Measurements from ENCODE around the gene AQP1.

Gene AQP1

DNA sequence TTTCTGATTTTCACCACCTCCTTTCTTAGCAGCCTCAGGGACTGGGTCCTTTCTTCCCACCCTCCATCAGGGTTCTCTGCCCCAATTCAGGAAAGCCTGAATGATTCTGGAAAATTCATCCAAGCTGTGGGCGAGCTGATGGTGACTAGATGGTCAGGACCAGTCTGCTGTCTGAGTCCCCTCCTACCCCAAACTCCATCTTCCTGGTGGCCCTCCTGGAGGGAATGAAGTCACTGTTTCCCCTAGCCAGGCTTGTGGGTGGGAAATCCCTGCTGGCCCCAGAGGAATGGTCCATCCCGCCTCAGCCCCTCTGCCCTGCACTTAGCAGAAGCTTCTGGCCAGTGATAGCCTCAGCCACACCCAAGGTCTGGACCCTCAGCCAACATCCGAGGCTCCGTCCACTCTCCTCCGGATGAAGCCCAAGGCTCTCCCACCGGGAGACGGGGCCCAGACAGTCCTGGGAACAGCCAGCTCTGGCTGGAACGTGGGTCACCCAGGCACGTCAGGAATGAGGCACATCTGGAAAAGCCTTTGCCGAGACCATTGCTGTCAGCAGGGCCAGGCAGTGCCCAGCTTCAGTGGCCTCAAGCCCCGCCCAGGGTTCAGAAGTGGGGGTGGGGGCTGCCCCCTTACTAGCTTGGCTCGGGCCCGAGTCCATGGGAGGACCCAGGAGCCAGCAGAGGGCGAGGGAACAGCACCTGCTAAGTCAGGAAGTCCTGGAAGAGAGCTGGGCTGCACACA lies 4.0 kb upstream of the AQP1 start:
- DNase-seq: no peak

DNA sequence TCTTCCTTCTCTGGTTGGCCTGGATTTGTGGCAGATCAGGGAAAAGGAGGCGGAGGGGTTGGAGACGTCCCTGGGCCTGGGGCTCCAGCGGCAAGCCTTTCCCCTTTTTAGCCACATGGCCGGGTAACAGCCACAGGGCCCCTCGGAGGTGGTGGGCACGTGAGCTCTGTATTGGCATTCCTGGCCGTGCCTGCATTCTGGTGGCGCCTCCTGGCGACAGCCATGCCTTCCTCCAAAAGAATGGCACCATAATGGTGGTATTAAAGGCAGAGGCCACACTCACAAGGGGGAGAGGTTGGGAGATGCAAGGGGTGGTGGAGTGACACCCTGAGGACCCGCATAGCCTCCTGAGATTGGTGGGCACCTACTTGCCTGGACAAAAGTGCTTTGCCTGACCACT lies 3.0 kb upstream of the AQP1 start:
- DNase-seq: no peak

DNA sequence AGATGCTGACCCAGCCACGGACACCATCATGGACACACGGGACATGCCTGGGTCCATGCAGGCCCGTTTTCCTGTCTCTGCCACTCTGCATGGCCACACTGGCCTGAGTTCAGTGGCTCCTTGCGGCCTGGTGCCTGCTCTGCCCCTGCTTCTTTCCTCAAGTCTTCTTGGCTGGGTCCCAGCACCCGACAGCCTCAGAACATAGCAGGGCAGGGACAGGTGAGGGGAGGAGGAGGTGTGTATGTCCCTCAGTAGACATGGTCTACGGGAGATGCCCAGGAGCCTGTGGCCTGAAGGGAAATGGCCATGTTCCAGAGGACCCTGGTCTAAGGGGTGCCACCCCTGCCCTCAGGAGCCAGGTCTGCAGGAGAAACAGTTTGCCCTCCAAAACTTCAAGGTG lies 2.2 kb upstream of the AQP1 start:
- no peak for DNase-seq

DNA sequence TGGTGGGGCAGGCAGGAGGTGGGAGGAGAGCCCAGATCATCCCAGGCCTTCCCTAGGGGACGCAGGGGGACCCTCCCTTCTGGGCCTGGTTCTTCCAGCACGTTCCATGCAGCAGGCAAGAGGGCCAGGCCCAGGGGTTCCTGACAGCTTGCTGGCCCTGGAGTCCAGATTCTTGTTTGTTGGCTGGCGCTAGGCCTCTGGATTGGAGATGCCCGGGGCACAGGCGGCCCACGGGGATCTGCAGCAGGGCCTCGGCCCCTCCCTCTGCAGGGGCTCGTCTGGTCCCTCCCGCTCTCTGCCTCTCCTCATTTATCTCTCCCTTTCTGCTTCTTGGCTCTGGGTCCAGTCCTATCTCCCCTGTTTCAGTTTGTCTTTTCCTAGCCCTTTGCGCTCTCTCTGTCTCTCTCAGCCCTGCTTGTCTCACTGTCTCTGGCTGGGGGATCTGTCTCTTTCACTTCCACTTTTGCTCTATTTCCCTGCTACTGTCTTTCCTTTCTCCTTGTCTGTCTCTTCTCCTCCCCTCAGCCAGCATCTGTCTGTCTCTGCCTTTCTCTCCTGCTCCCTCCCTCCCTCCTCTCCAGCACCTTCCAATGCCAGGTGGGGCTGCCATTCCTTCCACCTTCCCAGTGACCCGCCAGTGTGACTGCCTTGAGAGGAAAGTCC lies 1.1 kb upstream of the AQP1 start:
- no peak for DNase-seq

DNA sequence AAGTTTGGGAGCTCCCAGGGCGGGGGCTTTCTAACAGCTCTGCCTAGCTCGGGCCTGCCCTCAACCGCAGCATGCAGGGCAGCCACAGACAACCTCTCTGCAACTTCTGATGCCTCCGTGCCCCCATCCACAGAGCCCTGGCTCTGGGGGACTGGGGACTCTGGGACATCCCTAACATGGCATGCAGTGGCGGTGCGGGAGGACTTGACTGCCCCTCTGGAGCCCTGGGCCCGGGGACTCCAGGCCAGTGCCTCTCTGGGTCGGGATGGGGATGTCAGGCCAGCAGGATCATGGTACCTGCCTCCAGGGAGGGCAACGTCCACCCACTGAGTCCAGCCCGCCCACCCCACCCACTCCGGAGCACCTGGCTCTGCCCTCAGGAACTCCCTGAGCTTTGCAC lies 520 bp upstream of the AQP1 start:
- no peak for DNase-seq

DNA sequence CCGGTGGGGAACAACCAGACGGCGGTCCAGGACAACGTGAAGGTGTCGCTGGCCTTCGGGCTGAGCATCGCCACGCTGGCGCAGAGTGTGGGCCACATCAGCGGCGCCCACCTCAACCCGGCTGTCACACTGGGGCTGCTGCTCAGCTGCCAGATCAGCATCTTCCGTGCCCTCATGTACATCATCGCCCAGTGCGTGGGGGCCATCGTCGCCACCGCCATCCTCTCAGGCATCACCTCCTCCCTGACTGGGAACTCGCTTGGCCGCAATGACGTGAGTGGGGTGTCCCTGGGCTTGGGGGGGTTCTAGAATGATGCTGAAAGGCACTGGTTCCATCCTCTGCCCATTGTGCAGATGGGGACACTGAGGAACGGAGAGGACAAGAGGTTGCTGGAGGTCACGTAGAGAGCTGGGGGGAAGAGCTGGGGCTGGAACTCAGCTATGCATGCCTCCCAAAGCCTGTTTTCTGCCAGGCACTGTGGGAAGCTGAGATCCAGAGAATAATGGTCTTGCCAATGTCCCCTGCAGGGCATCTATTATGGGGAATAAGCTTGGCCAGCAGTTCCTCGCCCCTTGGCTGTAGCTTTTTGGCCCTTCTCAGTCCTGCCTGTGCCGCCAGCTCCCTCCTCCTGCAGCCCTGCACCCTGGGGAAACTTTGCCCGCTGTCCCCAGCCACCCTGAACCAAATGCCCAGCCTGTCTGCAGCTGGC lies 523 bp downstream of the AQP1 start:
- no peak for DNase-seq

DNA sequence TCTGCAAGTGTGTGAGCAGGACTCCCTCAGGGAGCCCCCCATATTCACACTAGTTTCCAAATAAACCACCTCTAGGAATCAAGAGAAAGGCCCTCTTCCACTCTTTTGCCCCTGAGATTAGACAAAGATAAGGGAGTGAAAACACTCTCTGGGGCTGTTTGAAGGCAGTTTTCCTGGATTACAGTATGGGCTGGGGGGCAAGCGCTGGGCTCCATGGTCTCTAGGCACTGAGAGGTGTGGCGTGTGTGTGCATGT lies 1.0 kb downstream of the AQP1 start:
- DNase-seq: no peak

DNA sequence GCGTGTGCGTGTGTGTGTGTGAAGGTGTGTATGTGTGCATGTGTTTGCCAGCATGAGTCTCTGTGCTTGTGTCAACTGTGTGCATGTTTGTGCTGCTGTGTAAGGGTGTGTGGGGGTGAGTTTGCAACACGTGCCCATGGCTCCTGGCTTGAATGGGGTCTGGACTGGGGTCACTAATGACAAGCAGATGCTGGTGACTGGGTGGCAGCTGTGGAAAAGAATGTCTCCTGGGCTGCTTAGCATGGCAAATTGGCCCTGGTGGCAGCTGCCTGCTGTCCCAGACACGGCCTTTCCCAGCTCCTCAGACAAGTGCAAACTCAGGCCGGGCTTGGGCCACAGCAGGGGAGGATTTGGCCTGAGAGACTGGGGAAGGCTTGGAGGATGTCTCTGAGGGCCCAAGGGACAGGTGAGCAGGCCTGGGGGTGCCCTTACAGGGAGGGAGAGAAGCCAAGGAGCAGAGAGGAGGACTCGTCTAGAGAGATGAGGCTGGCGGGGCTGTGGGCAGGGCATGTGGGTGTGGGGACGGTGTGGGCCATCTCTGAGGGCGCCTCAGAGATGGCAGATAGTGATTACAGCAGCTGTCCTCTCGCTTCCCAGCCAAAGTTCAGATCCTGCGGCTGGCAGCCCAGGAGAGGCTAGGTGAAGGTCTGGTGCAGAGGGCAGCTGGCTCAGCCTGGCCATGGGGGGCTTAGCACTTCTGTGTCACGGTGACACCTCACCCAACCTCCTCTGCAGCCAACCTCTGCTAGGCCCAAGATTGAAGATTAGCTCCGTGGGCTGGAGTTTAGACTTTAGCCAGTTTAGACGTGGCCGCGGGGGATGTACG lies 1.5 kb downstream of the AQP1 start:
- no peak for DNase-seq

DNA sequence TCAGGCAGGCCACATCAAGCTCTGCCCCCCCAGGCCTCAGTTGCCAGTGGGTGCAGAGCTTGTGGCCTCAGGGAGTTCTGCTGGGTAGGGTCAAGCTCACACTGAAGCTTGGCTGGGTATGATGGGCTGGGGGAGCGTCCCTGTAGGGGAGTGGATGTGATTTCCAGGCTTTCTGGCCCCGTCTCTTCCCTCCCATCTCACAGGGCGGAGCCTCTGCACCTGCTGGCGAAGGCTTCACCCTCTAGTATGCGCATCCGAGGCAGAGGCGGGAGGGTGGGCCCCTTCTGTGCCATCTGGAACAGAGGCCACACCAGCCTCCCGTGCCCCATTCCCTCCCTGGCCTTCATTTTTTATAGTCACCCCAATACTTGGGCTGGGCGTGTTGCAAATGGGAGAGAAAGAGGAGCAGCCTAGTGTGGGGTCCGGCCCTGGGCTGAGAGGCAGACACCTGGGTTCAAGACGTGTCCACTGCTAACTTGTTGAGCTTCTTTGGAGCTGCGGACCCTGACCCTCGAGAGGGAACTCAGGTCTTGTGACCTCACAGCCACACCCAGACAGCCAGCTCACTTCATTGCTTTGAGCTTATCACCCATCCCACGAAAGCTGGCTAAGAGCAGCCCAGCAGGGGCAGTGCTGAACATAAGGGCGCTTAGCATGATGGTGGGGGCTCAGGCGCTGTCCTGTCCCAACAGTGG lies 2.3 kb downstream of the AQP1 start:
- no peak for DNase-seq

DNA sequence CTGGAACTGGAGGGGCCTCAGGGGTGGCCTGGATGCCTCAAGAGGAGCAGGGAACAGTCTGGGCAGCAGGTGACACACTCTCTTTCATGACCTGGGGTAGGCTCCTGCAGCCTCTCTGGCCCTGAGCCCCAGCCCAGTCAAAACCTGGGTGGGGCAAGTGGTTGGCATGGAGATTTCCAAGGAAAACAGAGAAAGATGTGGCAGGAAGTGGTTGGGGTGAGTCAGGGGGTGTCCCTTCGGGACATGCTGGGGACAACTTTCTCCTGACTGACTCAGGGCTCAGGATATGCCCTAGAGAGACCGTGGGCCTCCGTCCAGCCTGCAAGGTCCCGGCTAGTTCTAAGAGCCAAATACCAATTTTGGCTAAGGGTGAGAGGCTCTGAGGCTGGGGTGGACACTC lies 2.9 kb downstream of the AQP1 start:
- DNase-seq: no peak

DNA sequence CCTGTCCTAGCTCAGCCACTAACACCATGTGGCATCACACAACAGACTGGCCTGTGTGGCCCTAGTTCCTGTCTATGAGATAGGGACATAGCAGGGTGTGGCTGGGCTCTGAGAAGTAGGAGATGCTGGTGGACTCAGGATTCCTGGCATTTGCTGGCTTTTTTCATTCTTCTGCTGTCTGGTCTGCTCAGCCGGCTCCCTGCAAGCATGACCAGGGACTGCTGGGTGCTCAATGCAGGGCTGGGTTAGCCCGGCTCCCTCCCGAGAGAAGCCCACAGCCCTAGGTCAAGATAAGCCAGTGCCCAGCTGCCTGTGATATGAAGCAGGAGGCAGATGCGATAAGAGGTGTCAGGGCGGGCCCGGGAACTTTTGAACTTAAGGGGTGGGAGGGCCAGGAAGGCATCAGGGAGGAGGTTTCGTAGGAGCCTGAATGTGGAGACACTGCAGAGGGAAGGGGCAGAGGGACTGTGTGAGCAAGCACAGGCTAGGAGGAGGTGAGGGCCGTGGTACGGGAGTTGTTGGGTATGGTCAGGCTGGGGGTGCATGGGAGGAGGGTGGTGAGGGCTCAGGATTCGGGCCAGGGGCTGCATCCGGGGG lies 3.5 kb downstream of the AQP1 start:
- no peak for DNase-seq

DNA sequence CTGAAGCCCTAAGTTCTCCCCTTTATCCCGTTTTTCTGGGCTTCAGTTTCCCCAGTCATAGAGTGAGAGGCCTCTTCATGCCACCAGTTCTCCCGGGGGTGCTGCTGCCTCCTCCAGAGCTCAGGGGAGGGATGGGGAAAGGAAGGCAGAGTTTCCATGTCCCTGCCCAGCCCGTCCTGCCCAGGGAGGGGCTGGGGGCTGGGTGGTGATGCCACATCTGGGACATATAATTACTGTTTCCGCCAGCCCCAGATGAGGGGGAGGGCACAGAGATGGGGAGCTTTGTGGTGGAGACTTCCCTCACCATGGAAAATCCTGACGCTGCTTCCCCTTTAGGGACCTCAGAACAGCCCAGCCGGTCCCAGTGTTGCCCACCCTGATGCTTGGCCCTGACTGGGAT lies 4.1 kb downstream of the AQP1 start:
- no peak for DNase-seq

DNA sequence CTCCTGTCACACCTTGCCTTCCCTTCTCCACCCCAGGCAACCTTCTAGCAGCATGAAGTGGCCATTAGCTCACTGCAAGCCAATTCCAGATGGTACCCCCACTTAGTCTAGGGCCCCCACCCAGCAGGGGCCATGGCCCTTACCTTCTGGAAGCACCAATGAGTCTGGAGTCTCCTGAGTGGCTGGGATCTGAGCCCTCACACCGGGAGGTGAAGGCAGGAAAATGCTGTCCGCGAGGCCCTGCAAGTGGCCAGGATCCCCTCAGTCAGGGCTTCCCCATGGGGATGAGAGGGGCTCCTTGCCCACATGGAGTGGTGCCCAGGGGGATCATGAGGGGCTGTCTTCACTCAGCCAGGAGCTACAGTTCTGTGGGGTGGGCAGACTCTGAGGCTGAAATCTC lies 4.6 kb downstream of the AQP1 start:
- DNase-seq: no peak

DNA sequence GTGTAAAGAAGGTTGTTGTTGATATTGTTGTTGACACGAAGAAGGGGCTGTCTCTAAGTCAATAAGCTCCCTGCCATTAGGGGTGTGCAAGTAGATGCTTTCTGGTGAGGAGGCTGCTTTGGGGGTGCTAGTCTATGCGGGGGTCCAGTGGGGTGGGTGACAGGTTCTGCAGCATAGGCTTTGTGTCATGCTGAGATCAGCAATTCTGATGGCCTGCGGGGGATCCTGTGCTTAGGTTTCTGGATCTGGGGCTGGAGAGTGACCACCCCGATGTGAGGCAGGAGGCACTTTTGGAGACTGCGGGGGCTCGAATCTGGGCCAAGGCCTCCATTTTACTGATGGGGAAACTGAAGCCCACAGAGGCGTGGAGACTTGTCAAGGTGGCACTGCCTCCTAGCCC lies 5.1 kb downstream of the AQP1 start:
- no peak for DNase-seq

DNA sequence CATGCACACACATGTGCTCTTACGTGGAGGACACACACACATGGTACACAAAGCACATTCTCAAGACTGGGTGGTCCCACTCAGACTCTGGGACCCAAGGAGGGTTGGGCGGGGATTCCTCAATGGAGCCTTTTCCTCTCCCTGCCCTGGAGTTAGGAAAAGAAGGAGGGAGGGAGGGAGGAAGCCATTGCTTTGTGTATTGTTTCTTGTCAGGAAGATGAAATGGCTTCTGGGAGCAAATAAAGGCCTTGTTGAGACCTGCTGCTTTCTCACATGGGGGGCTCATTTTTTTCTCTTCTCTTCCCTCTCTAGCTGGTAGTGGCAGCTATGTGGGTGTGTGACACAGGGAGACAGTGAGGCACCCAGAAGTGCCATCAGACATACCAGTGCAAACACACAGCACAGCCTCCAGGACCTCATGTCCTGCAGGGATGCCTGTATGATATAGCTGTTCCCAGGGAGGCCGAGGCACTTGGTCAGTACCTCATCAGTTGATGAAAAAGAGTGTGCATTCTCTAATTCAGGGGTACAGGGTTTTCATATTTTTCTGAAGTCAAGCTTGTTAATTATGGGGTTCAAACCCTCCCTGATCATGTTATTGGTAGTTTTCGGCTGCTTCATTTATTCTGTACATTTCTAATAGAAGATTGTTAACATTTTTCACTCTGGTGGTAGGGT lies 5.7 kb downstream of the AQP1 start:
- DNase-seq: no peak

DNA sequence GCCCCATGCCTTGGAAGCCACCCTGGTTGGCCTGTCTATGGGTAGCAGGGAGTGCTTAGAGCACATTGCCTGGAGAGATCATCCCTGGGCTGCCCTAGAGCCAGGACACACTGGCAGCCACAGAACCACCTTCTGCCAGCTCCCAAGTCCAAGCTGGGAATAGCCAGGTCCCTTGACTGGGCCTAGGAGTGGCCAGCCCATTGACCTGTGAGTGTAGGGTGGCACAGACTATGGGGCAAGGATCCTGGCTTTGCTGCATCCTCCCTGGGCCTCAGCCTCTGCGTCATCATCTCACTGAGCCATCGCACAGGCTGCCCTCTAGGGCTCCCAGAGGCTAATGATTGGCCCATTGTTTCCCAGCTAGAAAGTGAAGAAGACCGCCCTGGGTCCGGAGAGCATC lies 7.0 kb downstream of the AQP1 start:
- no peak for DNase-seq

DNA sequence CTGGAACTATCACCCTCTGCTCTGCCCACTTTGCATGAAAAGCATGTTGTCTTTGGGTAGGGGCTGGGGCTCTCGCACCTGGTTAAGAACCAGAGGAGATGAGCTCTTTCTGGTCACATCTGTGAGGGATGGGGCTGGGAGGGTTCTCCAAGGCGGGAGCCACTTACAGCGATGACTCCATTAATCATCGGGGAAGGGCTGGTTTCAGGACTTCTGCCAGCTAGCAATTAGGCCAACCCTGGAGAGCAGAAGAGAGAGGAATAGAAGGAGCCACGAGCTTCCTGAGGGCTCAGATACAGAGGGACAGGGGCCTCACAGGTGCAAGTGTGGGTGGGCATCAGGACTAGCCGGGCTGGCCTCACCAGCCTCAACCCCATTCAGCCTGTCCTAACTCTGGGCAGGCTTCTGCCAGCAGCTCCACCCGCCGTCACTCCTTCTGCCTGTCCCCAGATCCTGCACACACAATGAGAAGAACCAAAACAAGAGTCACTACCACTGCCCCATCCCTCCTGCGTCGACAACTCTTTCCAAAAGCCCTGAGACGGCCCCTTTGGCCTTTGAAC lies 8.4 kb downstream of the AQP1 start:
- peak; percentile 36 for DNase-seq

DNA sequence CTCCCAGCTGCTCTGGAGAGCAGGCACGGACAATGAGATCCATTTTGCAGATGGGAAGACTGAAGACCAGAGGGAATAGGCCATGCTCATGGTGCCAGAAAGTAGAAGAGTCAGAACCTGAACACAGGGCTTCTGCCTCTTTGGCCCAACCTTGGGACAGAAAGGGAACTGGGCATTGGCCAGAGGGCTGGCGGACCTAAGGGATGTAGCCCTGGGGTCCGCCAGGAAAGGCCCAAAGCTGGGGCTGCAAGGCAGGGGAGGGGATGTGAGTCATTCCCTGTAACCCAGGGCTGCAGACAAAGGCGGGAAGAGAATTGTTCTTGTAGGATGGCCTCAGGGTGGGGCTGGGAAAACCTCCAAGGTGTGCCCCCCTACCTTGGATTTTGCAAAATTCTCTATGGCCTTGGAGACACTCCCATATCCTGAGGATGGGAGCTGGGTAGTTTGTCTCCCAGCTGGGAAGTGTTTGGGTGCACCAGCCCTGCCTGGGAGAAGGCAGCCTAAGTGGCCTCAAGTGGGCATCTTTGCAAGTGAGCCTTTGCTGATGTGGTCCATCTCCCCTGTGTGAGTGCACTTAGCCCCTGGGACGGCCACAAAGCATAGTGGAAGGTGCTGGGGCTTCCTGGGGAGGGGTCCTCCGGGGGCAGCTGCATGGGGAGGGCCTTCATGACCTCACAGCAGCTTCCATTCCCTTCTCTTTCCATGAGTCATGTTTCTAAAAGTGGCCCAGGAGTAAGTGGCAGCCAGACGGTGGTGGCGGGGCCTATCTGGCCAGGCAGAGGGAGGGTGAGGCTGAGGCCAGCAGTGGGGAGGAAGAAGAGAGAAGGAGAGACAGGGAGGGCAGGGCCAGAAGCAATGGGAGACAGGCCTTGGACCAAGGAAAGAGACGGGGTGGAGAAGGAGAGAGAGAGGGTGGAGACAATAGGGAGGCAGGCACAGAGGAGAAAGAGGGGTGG lies 9.2 kb downstream of the AQP1 start:
- no peak for DNase-seq

DNA sequence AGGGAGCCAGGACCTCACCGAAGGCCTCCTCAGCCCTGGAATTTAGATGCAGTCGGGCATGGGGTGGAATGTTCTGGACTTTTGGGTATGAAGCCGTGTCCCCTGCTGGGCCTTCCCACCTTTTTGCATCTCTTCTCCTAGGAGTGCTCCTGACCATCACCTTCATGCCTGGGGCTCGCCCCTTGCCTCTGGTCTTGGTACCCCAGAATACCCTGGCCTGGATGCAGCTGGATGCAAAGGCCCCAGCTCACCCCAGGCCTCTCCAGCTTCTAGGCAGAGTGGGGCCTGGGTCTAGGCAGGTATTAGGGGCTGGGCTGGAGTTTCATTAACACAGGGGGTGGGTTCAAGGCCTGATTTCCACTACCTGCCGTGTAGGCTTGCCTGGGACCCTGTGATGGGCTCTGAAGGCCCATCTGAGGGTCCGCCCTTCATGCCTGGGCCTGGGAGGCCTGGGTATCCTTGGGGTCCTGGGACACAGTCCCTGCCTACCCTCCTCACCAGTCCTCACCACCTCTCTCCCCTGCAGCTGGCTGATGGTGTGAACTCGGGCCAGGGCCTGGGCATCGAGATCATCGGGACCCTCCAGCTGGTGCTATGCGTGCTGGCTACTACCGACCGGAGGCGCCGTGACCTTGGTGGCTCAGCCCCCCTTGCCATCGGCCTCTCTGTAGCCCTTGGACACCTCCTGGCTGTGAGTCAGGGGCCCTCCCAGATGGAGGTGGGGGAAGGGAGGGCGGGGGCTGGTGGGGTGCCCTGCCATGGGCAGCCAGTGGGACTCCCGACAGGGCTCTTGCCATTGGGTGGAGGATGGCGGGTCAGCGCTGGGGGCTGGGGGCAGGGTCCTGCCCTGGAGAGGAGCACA lies 10.1 kb downstream of the AQP1 start:
- DNase-seq: no peak

DNA sequence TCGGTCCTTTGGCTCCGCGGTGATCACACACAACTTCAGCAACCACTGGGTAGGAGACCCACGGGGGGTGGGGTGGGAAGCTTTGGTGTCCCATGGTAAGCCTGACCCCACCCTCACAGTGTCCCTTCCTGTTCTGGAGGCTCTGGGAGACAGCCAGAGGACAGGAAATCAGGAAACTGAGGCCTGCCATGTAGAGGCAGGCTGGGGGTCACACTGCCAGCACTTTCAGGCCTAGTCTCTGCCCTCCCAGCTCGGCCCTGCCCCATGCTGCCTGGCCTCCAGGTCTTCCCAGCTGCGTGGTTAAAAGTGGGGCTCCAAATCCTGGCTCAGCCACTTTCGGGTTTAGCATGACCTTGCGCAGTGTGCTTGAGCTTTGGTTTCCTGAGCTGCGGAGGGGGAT lies 10.9 kb downstream of the AQP1 start:
- DNase-seq: no peak

All from DMS153 (cell line).